Adrenal gland (tissue), 12 donors: ENCODE measurements around the gene VKORC1. TPM values are rescaled to one million over a fixed set of nuclear protein-coding genes. Genes with fewer than 3 reads are reported as not detected.

Experiments used
- DNase-seq, 7 donors: peaks; one replicate each; pipeline ENCODE4 v3.0.0-alpha.2; 2019 to 2020
- H3K27ac ChIP-seq, 5 donors: fragments of 200-600 bp; sonication (generic) in 4 of 5; 1 replicate in 3 of 5; 2 replicates in 2 of 5; pipeline versions ENCODE4 v1.5.1 to v1.8.0; 2016 to 2020; ENCODE audit warnings: mild to moderate bottlenecking in 1 of 5
- H3K27me3 ChIP-seq: fragments of 200-600 bp; 2 replicates; pipeline ENCODE4 v1.8.0; 2021
- H3K36me3 ChIP-seq, 2 donors: fragments of 200-600 bp; replicated peaks in 1 of 2; 1 replicate in 1 of 2; 2 replicates in 1 of 2; pipeline versions ENCODE4 v1.5.1 to v1.8.0; 2018 to 2022
- H3K4me1 ChIP-seq, 2 donors: fragments of 200-600 bp; replicated peaks in 1 of 2; 1 replicate in 1 of 2; 2 replicates in 1 of 2; pipeline versions ENCODE4 v1.5.1 to v1.8.0; 2018 to 2021
- H3K4me3 ChIP-seq, 4 donors: fragments of 200-600 bp; sonication (generic) in 3 of 4; one replicate each; pipeline ENCODE4 v1.5.1; 2016 to 2018
- H3K9me3 ChIP-seq, 3 donors: fragments of 200-600 bp; sonication (generic) in 1 of 3; replicated peaks in 1 of 3; 1 replicate in 2 of 3; 2 replicates in 1 of 3; pipeline versions ENCODE4 v1.5.1 to v1.8.0; 2016 to 2021
- POLR2A ChIP-seq, 2 donors: fragments of 450-650 bp; IDR thresholded peaks; one replicate each; pipeline ENCODE4 v1.6.1; 2017; ENCODE audit warnings: antibody characterized with exemption in 2 of 2, mild to moderate bottlenecking in 2 of 2, moderate library complexity in 1 of 2
- WGBS, 4 donors: extraction: QIAGEN DNeasy Blood & Tissue Kit in 2 of 4; methylation state at CpG; one replicate each; pipeline versions ENCODE4 v1.1.5 to v1.1.7; 2013 to 2017; 5-methylcytosine and 5-hydroxymethylcytosine counted together
- intact Hi-C, 2 donors: fragments of 100-400 bp; cut with DNase I; formaldehyde crosslinking; loops; one replicate each; pipeline versions ENCODE4 v1.14.1 to v1.15.0; 2022 to 2023
- polyA plus RNA-seq, 3 donors: library from polyadenylated mRNA; stranded (reverse); fragments of 200-250 nt in 2 of 3; fragments of 350-450 nt in 1 of 3; fragmentation: Illumina TruSeq in 1 of 3; extraction: RNeasy Lipid Tissue Mini Kit (QIAGEN cat#74804) in 1 of 3; gene quantifications; one replicate each; pipeline ENCODE4 v1.2.3, GENCODE V29; 2013 to 2014
- total RNA-seq, 9 donors: library from RNA; depleted of rRNA in 4 of 9; stranded (reverse); fragments of >200 nt in 4 of 9; fragments of 120-200 nt in 1 of 9; fragmentation: NEBNext Ultra II Directional in 1 of 9; extraction: Animal tissue kit (Norgen Biotek cat#: 25700) in 1 of 9; gene quantifications; one replicate each; pipeline versions ENCODE4 v1.1.0 to v1.2.4, GENCODE V29; 2013 to 2023
- TF ChIP-seq, protein P1 (sequence below), 6 experiments: fragments of 450-650 bp in 4 of 6; fragments of 200-600 bp in 2 of 6; sonication (generic) in 1 of 6; IDR thresholded peaks; 1 replicate in 5 of 6; 2 replicates in 1 of 6; pipeline versions ENCODE4 v1.5.1 to v1.8.0; 2016 to 2021; ENCODE audit warnings: antibody characterized with exemption in 6 of 6, mild to moderate bottlenecking in 2 of 6, moderate library complexity in 1 of 6
- donor health status: healthy with polysubstance abuse.
- donor health status: Bipolar disorder and iron deficiency.
- donor health status: DM: yes; HTN: yes; CAD: no.
- donor health status: DM: no; HTN: no; CAD: no.
- donor health status: DM: no; HTN: no; CAD: no.
- donor health status: DM: yes; HTN: yes; CAD: no.

VKORC1 gene
- total and polyA plus RNA-seq, 12 donors = 38.6 to 267 (median 120) TPM

DNA sequence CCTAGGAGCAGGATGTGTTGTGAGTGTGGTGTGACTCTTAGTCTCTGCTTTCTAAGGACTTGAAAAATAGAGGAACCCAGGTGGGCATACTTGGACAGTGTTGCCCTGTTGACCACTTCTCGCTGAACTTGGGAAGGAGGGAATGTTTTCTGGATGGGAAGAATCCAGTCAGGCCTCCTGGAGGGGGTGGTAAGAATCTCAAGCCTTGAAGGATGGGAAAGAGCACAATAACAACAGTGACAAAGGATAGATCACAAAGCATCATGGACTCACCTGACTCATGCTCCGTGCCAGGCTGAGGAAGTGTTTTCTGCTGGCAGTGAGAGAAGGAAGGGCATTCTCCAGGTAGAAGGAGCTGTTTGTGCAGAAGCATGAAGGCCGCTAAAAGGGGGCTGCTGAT is 31.2 kb upstream of the VKORC1 start:
- no peaks in the 10 kb centered on the region for H3K27me3 ChIP-seq
- no peaks in the 10 kb centered on the region for H3K4me1 ChIP-seq
- intact Hi-C loops = no loop called here
- H3K9me3 ChIP-seq = no peaks in the 10 kb centered on the region
- H3K36me3 ChIP-seq = peaks cover 0 to 64% of the 10 kb centered on the region in 2 donors
- no peak overlapping the region for H3K27ac ChIP-seq
- 94 to 98% (median 97%) methylated on average over 3 of the region's 3 CpGs for whole genome bisulfite sequencing, 4 donors
- no peak overlapping the region for H3K4me3 ChIP-seq
- TF ChIP-seq POLR2A (IDR thresholded peaks at IDR 0.05) = no peak
- TF ChIP-seq, protein P1, sequence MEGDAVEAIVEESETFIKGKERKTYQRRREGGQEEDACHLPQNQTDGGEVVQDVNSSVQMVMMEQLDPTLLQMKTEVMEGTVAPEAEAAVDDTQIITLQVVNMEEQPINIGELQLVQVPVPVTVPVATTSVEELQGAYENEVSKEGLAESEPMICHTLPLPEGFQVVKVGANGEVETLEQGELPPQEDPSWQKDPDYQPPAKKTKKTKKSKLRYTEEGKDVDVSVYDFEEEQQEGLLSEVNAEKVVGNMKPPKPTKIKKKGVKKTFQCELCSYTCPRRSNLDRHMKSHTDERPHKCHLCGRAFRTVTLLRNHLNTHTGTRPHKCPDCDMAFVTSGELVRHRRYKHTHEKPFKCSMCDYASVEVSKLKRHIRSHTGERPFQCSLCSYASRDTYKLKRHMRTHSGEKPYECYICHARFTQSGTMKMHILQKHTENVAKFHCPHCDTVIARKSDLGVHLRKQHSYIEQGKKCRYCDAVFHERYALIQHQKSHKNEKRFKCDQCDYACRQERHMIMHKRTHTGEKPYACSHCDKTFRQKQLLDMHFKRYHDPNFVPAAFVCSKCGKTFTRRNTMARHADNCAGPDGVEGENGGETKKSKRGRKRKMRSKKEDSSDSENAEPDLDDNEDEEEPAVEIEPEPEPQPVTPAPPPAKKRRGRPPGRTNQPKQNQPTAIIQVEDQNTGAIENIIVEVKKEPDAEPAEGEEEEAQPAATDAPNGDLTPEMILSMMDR (IDR thresholded peaks at IDR 0.05) = no peak
- no peak for DNase-seq

DNA sequence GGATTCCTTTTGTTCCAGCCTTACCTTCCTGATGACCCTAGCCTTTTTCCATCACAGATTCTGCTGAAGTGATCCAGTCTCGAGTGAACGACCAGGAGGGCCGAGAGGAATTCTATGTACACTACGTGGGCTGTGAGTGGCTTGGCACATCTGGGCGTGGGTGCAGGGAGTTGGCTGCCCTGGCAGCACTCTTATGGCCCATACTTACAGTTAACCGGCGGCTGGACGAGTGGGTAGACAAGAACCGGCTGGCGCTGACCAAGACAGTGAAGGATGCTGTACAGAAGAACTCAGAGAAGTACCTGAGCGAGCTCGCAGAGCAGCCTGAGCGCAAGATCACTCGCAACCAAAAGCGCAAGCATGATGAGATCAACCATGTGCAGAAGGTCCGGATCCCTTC is 25.5 kb upstream of the VKORC1 start:
- Histone ChIP-seq H3K27me3 (no peaks in the 10 kb centered on the region), H3K9me3 (no peaks in the 10 kb centered on the region), H3K36me3 (peaks cover 0 to 44% of the 10 kb centered on the region in 2 donors), H3K27ac (peak overlapping the region in 2 of 5 donors; percentile 24 to 99), H3K4me1 (peaks cover 18 to 20% of the 10 kb centered on the region in 2 donors), H3K4me3 (no peak overlapping the region)
- DNase-seq = peak in 1 of 7 donors; percentile 57
- intact Hi-C loops = no loop called here
- WGBS, 4 donors = 86 to 96% (median 95%) methylated on average over 16 of the region's 16 CpGs
- TF ChIP-seq, protein P1 (IDR thresholded peaks at IDR 0.05) = no peak
- TF ChIP-seq POLR2A (IDR thresholded peaks at IDR 0.05) = no peak

DNA sequence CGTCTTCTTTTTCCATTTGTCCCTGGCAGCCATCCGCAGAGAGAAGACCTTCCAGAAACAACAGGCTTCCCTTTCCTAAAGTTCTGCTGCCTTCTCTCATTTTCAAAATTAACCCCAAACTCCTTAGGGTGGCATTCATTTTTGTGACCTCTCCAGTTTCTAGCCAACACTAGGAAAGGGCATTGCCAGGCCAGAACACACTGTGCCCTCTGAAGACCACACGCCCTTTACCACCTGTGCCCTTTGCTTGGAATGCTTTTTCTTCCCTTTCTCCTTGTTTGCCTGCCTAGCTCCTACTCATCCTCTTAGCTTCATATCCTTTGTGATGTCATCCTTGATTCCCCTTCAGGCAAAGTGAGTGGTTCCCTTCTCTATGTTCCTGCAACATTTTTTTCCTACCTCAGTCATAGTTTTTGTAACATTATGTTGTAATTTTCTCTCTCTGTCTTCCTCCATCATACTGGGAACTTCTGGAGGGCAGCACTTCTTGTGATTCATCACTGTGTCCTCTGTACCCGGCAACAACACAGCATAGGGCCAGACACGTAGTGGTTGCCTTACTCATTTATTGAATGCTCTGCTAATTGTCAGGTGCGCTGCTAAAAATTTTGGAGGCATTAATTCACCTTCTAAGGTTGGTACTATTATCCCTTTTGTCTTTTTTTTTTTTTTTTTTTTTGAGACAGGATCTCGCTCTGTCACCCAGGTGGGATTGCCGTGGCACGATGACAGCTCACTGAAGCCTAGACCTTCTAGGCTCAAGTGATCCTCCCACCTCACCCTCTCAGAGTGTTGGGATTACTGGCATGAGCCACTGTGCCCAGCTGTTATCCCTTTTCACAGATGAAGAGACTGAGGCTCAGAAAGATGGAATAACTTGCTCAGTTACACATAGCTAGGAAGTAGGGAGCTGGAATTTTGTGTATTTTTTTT is 23.9 kb upstream of the VKORC1 start:
- peak in 1 of 2 donors; percentile 25 for TF ChIP-seq POLR2A (IDR thresholded peaks at IDR 0.05)
- TF ChIP-seq, protein P1 (IDR thresholded peaks at IDR 0.05) = peak in 1 of 6 experiments; percentile 10
- Histone ChIP-seq H3K9me3 (no peaks in the 10 kb centered on the region), H3K36me3 (peaks cover 0 to 33% of the 10 kb centered on the region in 2 donors), H3K4me3 (peak overlapping the region in 3 of 4 donors; percentile 16 to 99 (median 84)), H3K27me3 (no peaks in the 10 kb centered on the region), H3K4me1 (peaks cover 19 to 26% of the 10 kb centered on the region in 2 donors), H3K27ac (peak overlapping the region; percentile 92 to 100 (median 99))
- DNase-seq = peak in 4 of 7 donors; percentile 65 to 70 (median 68)
- 39 to 44% (median 41%) methylated on average over 9 of the region's 9 CpGs for WGBS, 4 donors
- intact Hi-C loops = no loop called here

DNA sequence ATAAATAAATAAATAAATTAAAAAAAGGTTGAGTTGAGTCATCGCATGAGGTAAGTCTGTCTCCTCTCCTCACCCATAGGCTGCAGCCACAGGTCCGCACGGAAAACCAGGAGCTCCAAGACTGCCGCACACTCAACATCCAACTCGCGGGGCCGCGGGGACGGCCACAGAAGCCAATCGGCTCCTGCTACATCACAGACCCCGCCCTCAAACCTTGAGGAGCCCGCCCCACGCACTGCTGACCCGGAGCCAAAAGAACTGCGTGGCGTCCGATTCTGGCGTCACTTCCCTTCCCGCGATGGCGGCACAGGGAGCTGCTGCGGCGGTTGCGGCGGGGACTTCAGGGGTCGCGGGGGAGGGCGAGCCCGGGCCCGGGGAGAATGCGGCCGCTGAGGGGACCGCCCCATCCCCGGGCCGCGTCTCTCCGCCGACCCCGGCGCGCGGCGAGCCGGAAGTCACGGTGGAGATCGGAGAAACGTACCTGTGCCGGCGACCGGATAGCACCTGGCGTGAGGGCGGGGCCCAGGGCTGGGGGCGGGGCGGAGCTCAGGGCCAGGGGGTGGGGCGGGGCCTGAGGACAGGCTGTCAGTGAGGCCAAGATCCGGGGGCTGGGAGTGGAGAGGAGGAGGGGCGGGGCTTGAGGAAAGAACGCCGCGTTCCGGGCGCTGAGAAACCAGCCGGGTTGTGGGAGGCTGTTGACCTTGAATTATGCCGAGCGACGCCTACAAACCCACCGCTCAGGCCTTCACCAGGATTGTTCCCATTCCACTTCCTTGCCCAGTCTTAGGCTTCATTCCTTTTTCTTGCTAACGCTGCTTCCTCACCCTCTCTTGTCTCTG is 23.0 kb upstream of the VKORC1 start, which contains the start of gene KAT8:
Gene KAT8 (plus strand): TSS at position 281 of the 839 bp plus-strand sequence. CDS start 18 bp downstream, at position 299.
- peak within 1 kb of the TSS in 3 of 4 donors; percentile 16 to 99 (median 84) for H3K4me3 ChIP-seq
- TF ChIP-seq POLR2A (IDR thresholded peaks at IDR 0.05) = peak; percentile 96 to 97
- TF ChIP-seq, protein P1 (IDR thresholded peaks at IDR 0.05) = peak in 1 of 6 experiments; percentile 6
- peaks cover 28 to 34% of the 10 kb centered on the region in 2 donors for H3K4me1 ChIP-seq
- peak; percentile 98 to 100 (median 99) for DNase-seq
- 0% methylated on average over 21 to 65 of the region's 68 CpGs for WGBS, 4 donors
- intact Hi-C loops = no loop called here
- H3K27me3 ChIP-seq = no peaks in the 10 kb centered on the region
- peaks cover 0 to 32% of the 10 kb centered on the region in 2 donors for H3K36me3 ChIP-seq
- peak within 1 kb of the TSS; percentile 92 to 100 (median 99) for H3K27ac ChIP-seq
- no peaks in the 10 kb centered on the region for H3K9me3 ChIP-seq
